A673 (cell line): ENCODE results near the gene IGFBP4. TPM values are rescaled to one million over a fixed set of nuclear protein-coding genes. Genes with fewer than 3 reads are reported as not detected.

ENCODE experiments used
- BruUV-seq: library from RNA; stranded (reverse); fragments of 400-500 nt; replicated peaks from 2 replicates; lab custom pipeline; 2021; lab: Mats Ljungman, UMichigan
- CTCF ChIA-PET: fragments of 300-600 bp; sonication (Branson Sonifier 250); formaldehyde crosslinking; loops from one replicate; lab custom pipeline; 2022; ENCODE audit warnings: antibody characterized with exemption; lab: Charles Lee
- POLR2A ChIA-PET: fragments of 300-600 bp; sonication (Branson Sonifier 250); formaldehyde crosslinking; loops from one replicate; lab custom pipeline; 2022; ENCODE audit warnings: antibody characterized with exemption; ENCODE audit not compliant: low non-redundant PET; lab: Charles Lee
- DNase-seq: peaks from one replicate; pipeline ENCODE4 v3.0.0-alpha.2; 2015; ENCODE audit warnings: low spot score
- H3K27ac ChIP-seq: fragments of 200-600 bp; sonication (generic); 2 replicates; pipeline ENCODE4 v1.5.1; 2016; ENCODE audit warnings: mixed run types, low read depth, mild to moderate bottlenecking, mixed read lengths, antibody characterized with exemption, low read length; ENCODE audit not compliant: poor library complexity, severe bottlenecking
- H3K27me3 ChIP-seq: fragments of 200-600 bp; sonication (generic); replicated peaks from 2 replicates; pipeline ENCODE4 v1.6.1; 2017; ENCODE audit warnings: mixed run types, low read depth, mild to moderate bottlenecking, mixed read lengths, antibody characterized with exemption, low read length; ENCODE audit not compliant: insufficient read depth, poor library complexity
- H3K36me3 ChIP-seq: fragments of 200-600 bp; sonication (generic); 2 replicates; pipeline ENCODE4 v1.6.1; 2016; ENCODE audit warnings: mixed run types, mild to moderate bottlenecking, mixed read lengths, antibody characterized with exemption, low read length; ENCODE audit not compliant: insufficient read depth, poor library complexity, severe bottlenecking
- H3K4me1 ChIP-seq: fragments of 200-600 bp; sonication (generic); 2 replicates; pipeline ENCODE4 v1.6.1; 2017; ENCODE audit warnings: mixed run types, mild to moderate bottlenecking, mixed read lengths, antibody characterized with exemption, low read length; ENCODE audit not compliant: insufficient read depth, poor library complexity, severe bottlenecking
- H3K4me3 ChIP-seq: fragments of 200-600 bp; sonication (generic); 2 replicates; pipeline ENCODE4 v1.5.1; 2016; ENCODE audit warnings: low read depth, mixed run types, mild to moderate bottlenecking, mixed read lengths, low read length; ENCODE audit not compliant: poor library complexity, severe bottlenecking
- H3K9me3 ChIP-seq: fragments of 200-600 bp; sonication (generic); 2 replicates; pipeline ENCODE4 v1.6.1; 2016; ENCODE audit warnings: mixed run types, low read depth, mild to moderate bottlenecking, mixed read lengths, antibody characterized with exemption, low read length; ENCODE audit not compliant: poor library complexity, severe bottlenecking
- EZH2 ChIP-seq: fragments of 200-600 bp; sonication (generic); IDR thresholded peaks from 2 replicates; pipeline ENCODE4 v1.6.1; 2017; ENCODE audit warnings: borderline replicate concordance, low read depth, mild to moderate bottlenecking, mixed read lengths, antibody characterized with exemption, low read length; ENCODE audit not compliant: poor library complexity, severe bottlenecking
- intact Hi-C: fragments of 100-400 bp; cut with micrococcal nuclease; formaldehyde crosslinking; loops from one replicate; pipeline ENCODE4 v1.10.0; 2022; ENCODE audit not compliant: unreplicated experiment
- total RNA-seq: library from RNA; stranded (reverse); gene quantifications from 2 replicates; pipeline ENCODE4 v1.2.3, GENCODE V29; 2021
- TF ChIP-seq, protein P1 (sequence below): fragments of 300-800, 200-600 bp; sonication (generic); conservative IDR thresholded peaks from 2 replicates; pipeline ENCODE4 v1.5.1; 2017; ENCODE audit warnings: low read depth, mild to moderate bottlenecking, antibody characterized with exemption, low read length, moderate library complexity, mixed read lengths

The IGFBP4 gene
- total RNA-seq, 1 experiment from 2014 or later: 4.8 TPM

GRCh38 chr17:40453881-40454612 lies 10.8 kb downstream of the IGFBP4 start:
- intact Hi-C loops: no loop called here
- POLR2A ChIA-PET: no interaction called here
- BruUV-seq: no TSS peak
- no peaks in the 10 kb centered on the region for H3K27me3 ChIP-seq
- CTCF ChIA-PET: interaction anchor here (0.5 kb wide), 1 partner anchor 13 kb away, joined by 3 read pairs; no protein-coding TSS in a partner anchor
- no peak overlapping the region for H3K27ac ChIP-seq
- H3K9me3 ChIP-seq: no peaks in the 10 kb centered on the region
- no peaks in the 10 kb centered on the region for H3K36me3 ChIP-seq
- no peak overlapping the region for H3K4me3 ChIP-seq
- DNase-seq: no peak
- no peaks in the 10 kb centered on the region for H3K4me1 ChIP-seq
- TF ChIP-seq, protein P1, sequence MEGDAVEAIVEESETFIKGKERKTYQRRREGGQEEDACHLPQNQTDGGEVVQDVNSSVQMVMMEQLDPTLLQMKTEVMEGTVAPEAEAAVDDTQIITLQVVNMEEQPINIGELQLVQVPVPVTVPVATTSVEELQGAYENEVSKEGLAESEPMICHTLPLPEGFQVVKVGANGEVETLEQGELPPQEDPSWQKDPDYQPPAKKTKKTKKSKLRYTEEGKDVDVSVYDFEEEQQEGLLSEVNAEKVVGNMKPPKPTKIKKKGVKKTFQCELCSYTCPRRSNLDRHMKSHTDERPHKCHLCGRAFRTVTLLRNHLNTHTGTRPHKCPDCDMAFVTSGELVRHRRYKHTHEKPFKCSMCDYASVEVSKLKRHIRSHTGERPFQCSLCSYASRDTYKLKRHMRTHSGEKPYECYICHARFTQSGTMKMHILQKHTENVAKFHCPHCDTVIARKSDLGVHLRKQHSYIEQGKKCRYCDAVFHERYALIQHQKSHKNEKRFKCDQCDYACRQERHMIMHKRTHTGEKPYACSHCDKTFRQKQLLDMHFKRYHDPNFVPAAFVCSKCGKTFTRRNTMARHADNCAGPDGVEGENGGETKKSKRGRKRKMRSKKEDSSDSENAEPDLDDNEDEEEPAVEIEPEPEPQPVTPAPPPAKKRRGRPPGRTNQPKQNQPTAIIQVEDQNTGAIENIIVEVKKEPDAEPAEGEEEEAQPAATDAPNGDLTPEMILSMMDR: no peak
- TF ChIP-seq EZH2: no peak

GRCh38 chr17:40454613-40454995 lies 11.4 kb downstream of the IGFBP4 start:
- H3K4me3 ChIP-seq: no peak overlapping the region
- intact Hi-C loops: no loop called here
- CTCF ChIA-PET: interaction anchor here (0.5 kb wide), 1 partner anchor 13 kb away, joined by 3 read pairs; no protein-coding TSS in a partner anchor
- no TSS peak for BruUV-seq
- H3K27ac ChIP-seq: no peak overlapping the region
- TF ChIP-seq EZH2: no peak
- TF ChIP-seq, protein P1: no peak
- H3K27me3 ChIP-seq: no peaks in the 10 kb centered on the region
- no peaks in the 10 kb centered on the region for H3K4me1 ChIP-seq
- H3K9me3 ChIP-seq: no peaks in the 10 kb centered on the region
- no peak for DNase-seq
- POLR2A ChIA-PET: no interaction called here
- H3K36me3 ChIP-seq: no peaks in the 10 kb centered on the region

DNA sequence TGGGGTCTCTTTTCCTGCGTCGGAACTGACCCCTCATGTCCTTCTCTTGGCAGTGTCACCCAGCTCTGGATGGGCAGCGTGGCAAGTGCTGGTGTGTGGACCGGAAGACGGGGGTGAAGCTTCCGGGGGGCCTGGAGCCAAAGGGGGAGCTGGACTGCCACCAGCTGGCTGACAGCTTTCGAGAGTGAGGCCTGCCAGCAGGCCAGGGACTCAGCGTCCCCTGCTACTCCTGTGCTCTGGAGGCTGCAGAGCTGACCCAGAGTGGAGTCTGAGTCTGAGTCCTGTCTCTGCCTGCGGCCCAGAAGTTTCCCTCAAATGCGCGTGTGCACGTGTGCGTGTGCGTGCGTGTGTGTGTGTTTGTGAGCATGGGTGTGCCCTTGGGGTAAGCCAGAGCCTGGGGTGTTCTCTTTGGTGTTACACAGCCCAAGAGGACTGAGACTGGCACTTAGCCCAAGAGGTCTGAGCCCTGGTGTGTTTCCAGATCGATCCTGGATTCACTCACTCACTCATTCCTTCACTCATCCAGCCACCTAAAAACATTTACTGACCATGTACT lies 13.2 kb downstream of the IGFBP4 start:
- no peaks in the 10 kb centered on the region for H3K27me3 ChIP-seq
- BruUV-seq: no TSS peak
- H3K4me3 ChIP-seq: no peak overlapping the region
- intact Hi-C loops: no loop called here
- no peak overlapping the region for H3K27ac ChIP-seq
- no peaks in the 10 kb centered on the region for H3K9me3 ChIP-seq
- CTCF ChIA-PET: no interaction called here
- TF ChIP-seq EZH2: no peak
- TF ChIP-seq, protein P1: no peak
- POLR2A ChIA-PET: no interaction called here
- peaks cover 5% of the 10 kb centered on the region for H3K4me1 ChIP-seq
- DNase-seq: no peak
- H3K36me3 ChIP-seq: no peaks in the 10 kb centered on the region
